HCT116 (cell line): ENCODE measurements around the gene PHF10. TPM values are rescaled to one million over a fixed set of nuclear protein-coding genes. Genes with fewer than 3 reads are reported as not detected.

Experiments used
- ATAC-seq: fragments of 200-7000 bp; cut with Tn5 transposase; 2 replicates; pipeline ENCODE4 v1.9.1; 2020; ENCODE audit warnings: mild to moderate bottlenecking, moderate library complexity
- BruUV-seq: library from RNA; stranded (reverse); fragments of 400-500 nt; replicated peaks from 2 replicates; lab custom pipeline; 2021; lab: Mats Ljungman, UMichigan
- CTCF ChIA-PET: fragments of 300-600 bp; sonication (Branson Sonifier 250); formaldehyde crosslinking; loops from one replicate; lab custom pipeline; 2021; ENCODE audit warnings: antibody characterized with exemption; lab: Charles Lee
- POLR2A ChIA-PET: fragments of 300-600, 350-600 bp; sonication (Branson Sonifier 250); formaldehyde crosslinking; loops from one replicate; lab custom pipeline; 2021; ENCODE audit warnings: antibody characterized with exemption; lab: Charles Lee
- RAD21 ChIA-PET, 2 experiments: fragments of 300-600 bp; sonication (Branson Sonifier 250); formaldehyde crosslinking; loops; one replicate each; lab custom pipeline; 2023; ENCODE audit warnings: low total read pairs in 2 of 2; ENCODE audit not compliant: uncharacterized antibody in 2 of 2, unreplicated experiment in 2 of 2, low non-redundant PET in 1 of 2; lab: Charles Lee
- DNase-seq: peaks from one replicate; pipeline ENCODE4 v3.0.0-alpha.2; 2010; ENCODE audit warnings: low read depth, low spot score
- H2AFZ ChIP-seq: fragments of 200-600 bp; shearing (Covaris generic), sonication (generic); 2 replicates; pipeline ENCODE4 v1.6.1; 2017; ENCODE audit warnings: low read depth, mixed run types, mixed read lengths, antibody characterized with exemption, low read length; ENCODE audit not compliant: poor library complexity, severe bottlenecking
- H3K27ac ChIP-seq: 2 replicates; pipeline ENCODE4 v1.5.1; 2012; ENCODE audit warnings: low read depth, low read length
- H3K27me3 ChIP-seq: fragments of 200-600 bp; sonication (generic); 2 replicates; pipeline ENCODE4 v1.6.1; 2016; ENCODE audit warnings: mixed run types, low read length, mixed read lengths; ENCODE audit not compliant: insufficient read depth
- H3K36me3 ChIP-seq, 2 experiments: fragments of 200-500 bp in 1 of 2; fragments of 200-600 bp in 1 of 2; sonication (Bioruptor generic) in 1 of 2; sonication (generic) in 1 of 2; 2 replicates each; pipeline versions ENCODE4 v1.5.1 to v1.6.1; 2014 to 2016; ENCODE audit warnings: low read length in 2 of 2, inconsistent platforms in 1 of 2, mixed read lengths in 1 of 2, mixed run types in 1 of 2; ENCODE audit not compliant: insufficient read depth in 2 of 2, control insufficient read depth in 1 of 2
- H3K4me1 ChIP-seq, 2 experiments: fragments of 200-600 bp in 1 of 2; sonication (generic) in 1 of 2; 2 replicates each; pipeline versions ENCODE4 v1.5.1 to v1.6.1; 2012 to 2017; ENCODE audit warnings: low read length in 2 of 2, inconsistent platforms in 1 of 2, mild to moderate bottlenecking in 1 of 2, mixed read lengths in 1 of 2, mixed run types in 1 of 2, moderate library complexity in 1 of 2; ENCODE audit not compliant: insufficient read depth in 2 of 2, control insufficient read depth in 1 of 2
- H3K4me2 ChIP-seq: fragments of 200-600 bp; sonication (generic); 2 replicates; pipeline ENCODE4 v1.6.1; 2017; ENCODE audit warnings: mixed run types, low read length, mixed read lengths
- H3K4me3 ChIP-seq, 2 experiments: fragments of 200-600 bp in 1 of 2; sonication (generic) in 1 of 2; replicated peaks in 1 of 2; 2 replicates each; pipeline ENCODE4 v1.5.1; 2011 to 2016; ENCODE audit warnings: low read length in 2 of 2, control low read depth in 1 of 2, low read depth in 1 of 2, mild to moderate bottlenecking in 1 of 2, mixed read lengths in 1 of 2, mixed run types in 1 of 2
- H3K79me2 ChIP-seq: fragments of 200-600 bp; sonication (generic); 2 replicates; pipeline ENCODE4 v1.6.1; 2017; ENCODE audit warnings: mild to moderate bottlenecking, mixed run types, low read length, moderate library complexity, mixed read lengths; ENCODE audit not compliant: insufficient read depth
- H3K9ac ChIP-seq: fragments of 200-600 bp; sonication (generic); 2 replicates; pipeline ENCODE4 v1.6.1; 2016; ENCODE audit warnings: low read length, mixed read lengths
- H3K9me2 ChIP-seq: fragments of 200-600 bp; sonication (generic), shearing (Covaris generic); 2 replicates; pipeline ENCODE4 v1.6.1; 2017; ENCODE audit warnings: mixed run types, mild to moderate bottlenecking, moderate library complexity; ENCODE audit not compliant: insufficient read depth
- H3K9me3 ChIP-seq, 2 experiments: fragments of 200-500 bp in 1 of 2; fragments of 200-600 bp in 1 of 2; sonication (Bioruptor generic) in 1 of 2; sonication (generic) in 1 of 2; 2 replicates each; pipeline ENCODE4 v1.6.1; 2014 to 2017; ENCODE audit warnings: low read length in 2 of 2, mixed read lengths in 2 of 2, inconsistent platforms in 1 of 2, low read depth in 1 of 2, mild to moderate bottlenecking in 1 of 2, mixed run types in 1 of 2, moderate library complexity in 1 of 2; ENCODE audit not compliant: control insufficient read depth in 1 of 2, insufficient read depth in 1 of 2
- H4K20me1 ChIP-seq: fragments of 200-600 bp; sonication (generic), shearing (Covaris generic); 2 replicates; pipeline ENCODE4 v1.6.1; 2017; ENCODE audit warnings: mixed run types, mild to moderate bottlenecking, moderate library complexity; ENCODE audit not compliant: insufficient read depth
- CEBPB ChIP-seq: IDR thresholded peaks from 2 replicates; pipeline ENCODE4 v1.6.1; 2012; ENCODE audit warnings: low read depth
- EZH2 ChIP-seq: fragments of 200-600 bp; sonication (generic); IDR thresholded peaks from 2 replicates; pipeline ENCODE4 v1.6.1; 2017; ENCODE audit warnings: antibody characterized with exemption, mixed run types
- FOSL1 ChIP-seq: IDR thresholded peaks from 2 replicates; pipeline ENCODE4 v1.6.1; 2012; ENCODE audit warnings: low read depth
- JUND ChIP-seq: IDR thresholded peaks from 2 replicates; pipeline ENCODE4 v1.6.1; 2012
- MAX ChIP-seq: IDR thresholded peaks from 2 replicates; pipeline ENCODE4 v1.6.1; 2012
- POLR2A ChIP-seq: IDR thresholded peaks from 2 replicates; pipeline ENCODE4 v1.7.0; 2011; ENCODE audit warnings: borderline replicate concordance; ENCODE audit not compliant: insufficient read depth, insufficient read length; ENCODE audit errors: extremely low read depth
- RAD21 ChIP-seq: IDR thresholded peaks from 2 replicates; pipeline ENCODE4 v1.6.1; 2012; ENCODE audit warnings: low read depth, mild to moderate bottlenecking
- REST ChIP-seq: IDR thresholded peaks from 2 replicates; pipeline ENCODE4 v1.6.1; 2012; ENCODE audit warnings: low read depth
- SIN3A ChIP-seq: IDR thresholded peaks from 2 replicates; pipeline ENCODE4 v1.6.1; 2012; ENCODE audit warnings: low read depth
- SRF ChIP-seq: IDR thresholded peaks from 2 replicates; pipeline ENCODE4 v1.6.1; 2012; ENCODE audit warnings: low read depth
- TCF7L2 ChIP-seq: IDR thresholded peaks from 2 replicates; pipeline ENCODE4 v1.7.0; 2011; ENCODE audit warnings: borderline replicate concordance, inconsistent platforms; ENCODE audit not compliant: insufficient read depth, insufficient read length; ENCODE audit errors: extremely low read depth
- ZBTB33 ChIP-seq: IDR thresholded peaks from 2 replicates; pipeline ENCODE4 v1.6.1; 2011; ENCODE audit warnings: mild to moderate bottlenecking, low read length, moderate library complexity; ENCODE audit not compliant: insufficient replicate concordance; ENCODE audit errors: extremely low read depth
- intact Hi-C: fragments of 100-400 bp; cut with micrococcal nuclease; formaldehyde crosslinking; loops from 2 replicates; pipeline ENCODE4 v1.10.0; 2022
- total RNA-seq: library from RNA; stranded (reverse); gene quantifications from one replicate; pipeline ENCODE4 v1.2.1, GENCODE V29; 2021; ENCODE audit not compliant: unreplicated experiment

The PHF10 gene
- total RNA-seq, 1 experiment from 2014 or later = 45.5 TPM

- H3K4me2 ChIP-seq = peak overlapping the region; percentile 84
- ChIA-PET CTCF (no interaction called here), RAD21 (no interaction called here), POLR2A (interaction anchor here (1.8 to 1.9 kb wide), 2 partner anchors 10 to 15 kb away, joined by 5 to 6 read pairs; no protein-coding TSS in a partner anchor)
- peak overlapping the region; percentile 94 to 98 for H3K4me3 ChIP-seq
- no peaks in the 10 kb centered on the region for H3K9me2 ChIP-seq
- no peaks in the 10 kb centered on the region for H4K20me1 ChIP-seq
- peaks cover 7 to 9% of the 10 kb centered on the region in 2 experiments; a peak in 2 of 4 replicates for H3K36me3 ChIP-seq
- H3K27ac ChIP-seq = peak overlapping the region; percentile 99
- ATAC-seq = no peak
- H3K9me3 ChIP-seq = no peaks in the 10 kb centered on the region
- H3K4me1 ChIP-seq = peaks cover 19 to 20% of the 10 kb centered on the region in 2 experiments
- BruUV-seq = no TSS peak
- no peak for TF ChIP-seq FOSL1
- TF ChIP-seq RAD21 = no peak
- TF ChIP-seq CEBPB = no peak
- peak; percentile 46 for TF ChIP-seq SIN3A
- no peak for TF ChIP-seq SRF
- TF ChIP-seq, all 23 proteins: peak for 1
- intact Hi-C loops = loop anchor here (2.0 to 10.0 kb wide), 4 partner anchors 48 to 850 kb away; partner anchors contain the start of genes DYNLT2, ERMARD and PSMB1
- H2AFZ ChIP-seq = no peak overlapping the region
- H3K27me3 ChIP-seq = no peaks in the 10 kb centered on the region
- no peak for DNase-seq
- peak overlapping the region; percentile 98 for H3K9ac ChIP-seq
- peaks cover 76% of the 10 kb centered on the region for H3K79me2 ChIP-seq
These were observed 21.5 kb downstream of the PHF10 start for GRCh38 chr6:169702840-169703246.

- H3K27me3 ChIP-seq = no peaks in the 10 kb centered on the region
- peaks cover 7 to 12% of the 10 kb centered on the region in 2 experiments; a peak in 2 of 4 replicates for H3K36me3 ChIP-seq
- ATAC-seq (peak; percentile 90), DNase-seq (peak; percentile 91)
- H3K9me2 ChIP-seq = no peaks in the 10 kb centered on the region
- ChIA-PET RAD21 (no interaction called here), CTCF (no interaction called here), POLR2A (interaction anchor here (0.7 to 1.9 kb wide), 4 partner anchors 9 to 20 kb away, joined by 3 to 6 read pairs (median 4); no protein-coding TSS in a partner anchor)
- peak within 1 kb of the TSS; percentile 94 to 98 for H3K4me3 ChIP-seq
- H3K9me3 ChIP-seq = no peaks in the 10 kb centered on the region
- H4K20me1 ChIP-seq = no peaks in the 10 kb centered on the region
- BruUV-seq = no TSS peak
- H3K79me2 ChIP-seq = peaks cover 76% of the 10 kb centered on the region
- peak within 1 kb of the TSS; percentile 98 for H3K9ac ChIP-seq
- H2AFZ ChIP-seq = no peak within 1 kb of the TSS
- H3K4me1 ChIP-seq = peaks cover 19 to 20% of the 10 kb centered on the region in 2 experiments
- H3K27ac ChIP-seq = peak within 1 kb of the TSS; percentile 99
- peak within 1 kb of the TSS; percentile 84 for H3K4me2 ChIP-seq
- intact Hi-C loops = loop anchor here (2.0 to 10.0 kb wide), 4 partner anchors 49 to 851 kb away; partner anchors contain the start of genes DYNLT2, ERMARD and PSMB1
- TF ChIP-seq CEBPB (no peak), TCF7L2 (no peak), EZH2 (no peak), MAX (peak; percentile 87), JUND (no peak), POLR2A (peak; percentile 52), ZBTB33 (peak; percentile 98), REST (no peak)
These were observed 22.1 kb downstream of the PHF10 start, which contains the start of the genes C6orf120 and WDR27 for GRCh38 chr6:169701954-169702839. C6orf120 (plus strand) TSS chr6:169702126; CDS start chr6:169702460, 334 bp downstream. WDR27 (minus strand) TSS chr6:169702029; CDS start chr6:169689005, 13,024 bp downstream.
